ENCODE results near the gene SYK.

SYK gene

DNA sequence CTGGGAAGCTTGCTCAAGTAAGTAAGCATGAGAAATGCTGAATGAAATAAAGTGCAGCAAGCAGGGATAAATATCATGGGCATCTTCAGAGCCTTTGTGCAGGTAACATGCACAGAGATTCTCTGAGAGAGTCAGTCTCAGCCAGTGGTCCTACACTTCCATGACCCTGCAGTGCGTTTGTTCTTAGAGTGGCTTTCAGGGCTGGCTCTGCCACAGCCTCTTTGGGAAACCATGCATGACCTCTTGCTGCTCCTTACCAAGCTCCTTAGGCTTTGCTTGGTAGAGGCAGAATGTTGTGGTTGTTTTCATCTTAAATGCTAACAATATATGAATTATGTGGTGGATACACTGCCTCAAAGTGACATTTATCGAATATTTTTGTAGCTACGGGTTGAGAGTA lies 5.4 kb downstream of the SYK start:
- no peak overlapping the region for H3K27ac ChIP-seq
- TF ChIP-seq ZFX (IDR thresholded peaks at IDR 0.05; ENCODE audit: borderline replicate concordance) = no peak
- TF ChIP-seq, protein P1, sequence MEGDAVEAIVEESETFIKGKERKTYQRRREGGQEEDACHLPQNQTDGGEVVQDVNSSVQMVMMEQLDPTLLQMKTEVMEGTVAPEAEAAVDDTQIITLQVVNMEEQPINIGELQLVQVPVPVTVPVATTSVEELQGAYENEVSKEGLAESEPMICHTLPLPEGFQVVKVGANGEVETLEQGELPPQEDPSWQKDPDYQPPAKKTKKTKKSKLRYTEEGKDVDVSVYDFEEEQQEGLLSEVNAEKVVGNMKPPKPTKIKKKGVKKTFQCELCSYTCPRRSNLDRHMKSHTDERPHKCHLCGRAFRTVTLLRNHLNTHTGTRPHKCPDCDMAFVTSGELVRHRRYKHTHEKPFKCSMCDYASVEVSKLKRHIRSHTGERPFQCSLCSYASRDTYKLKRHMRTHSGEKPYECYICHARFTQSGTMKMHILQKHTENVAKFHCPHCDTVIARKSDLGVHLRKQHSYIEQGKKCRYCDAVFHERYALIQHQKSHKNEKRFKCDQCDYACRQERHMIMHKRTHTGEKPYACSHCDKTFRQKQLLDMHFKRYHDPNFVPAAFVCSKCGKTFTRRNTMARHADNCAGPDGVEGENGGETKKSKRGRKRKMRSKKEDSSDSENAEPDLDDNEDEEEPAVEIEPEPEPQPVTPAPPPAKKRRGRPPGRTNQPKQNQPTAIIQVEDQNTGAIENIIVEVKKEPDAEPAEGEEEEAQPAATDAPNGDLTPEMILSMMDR (IDR thresholded peaks at IDR 0.05) = no peak

DNA sequence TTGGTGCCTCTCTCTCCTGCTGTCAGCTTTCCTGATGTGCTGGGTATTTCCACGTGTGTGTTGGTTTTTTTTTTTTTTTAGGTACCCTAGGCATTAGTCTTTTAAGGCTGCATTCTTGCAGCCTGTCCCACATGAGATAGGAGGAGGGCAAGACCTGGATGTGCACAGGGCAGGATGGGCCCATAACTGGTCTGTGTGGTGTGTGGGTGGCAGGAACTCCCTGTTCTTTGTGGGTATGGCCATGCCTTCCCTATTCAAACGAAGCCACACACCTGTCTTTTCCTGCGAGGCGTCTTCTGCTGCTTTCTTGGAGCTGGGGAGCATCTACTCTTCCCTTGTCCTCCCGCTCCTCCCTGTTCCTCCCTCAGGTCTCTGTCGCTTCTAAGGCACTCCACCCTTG lies 6.8 kb downstream of the SYK start:
- no peak for TF ChIP-seq ZFX (IDR thresholded peaks at IDR 0.05; ENCODE audit: borderline replicate concordance)
- TF ChIP-seq, protein P1 (IDR thresholded peaks at IDR 0.05) = no peak
- H3K27ac ChIP-seq = no peak overlapping the region

DNA sequence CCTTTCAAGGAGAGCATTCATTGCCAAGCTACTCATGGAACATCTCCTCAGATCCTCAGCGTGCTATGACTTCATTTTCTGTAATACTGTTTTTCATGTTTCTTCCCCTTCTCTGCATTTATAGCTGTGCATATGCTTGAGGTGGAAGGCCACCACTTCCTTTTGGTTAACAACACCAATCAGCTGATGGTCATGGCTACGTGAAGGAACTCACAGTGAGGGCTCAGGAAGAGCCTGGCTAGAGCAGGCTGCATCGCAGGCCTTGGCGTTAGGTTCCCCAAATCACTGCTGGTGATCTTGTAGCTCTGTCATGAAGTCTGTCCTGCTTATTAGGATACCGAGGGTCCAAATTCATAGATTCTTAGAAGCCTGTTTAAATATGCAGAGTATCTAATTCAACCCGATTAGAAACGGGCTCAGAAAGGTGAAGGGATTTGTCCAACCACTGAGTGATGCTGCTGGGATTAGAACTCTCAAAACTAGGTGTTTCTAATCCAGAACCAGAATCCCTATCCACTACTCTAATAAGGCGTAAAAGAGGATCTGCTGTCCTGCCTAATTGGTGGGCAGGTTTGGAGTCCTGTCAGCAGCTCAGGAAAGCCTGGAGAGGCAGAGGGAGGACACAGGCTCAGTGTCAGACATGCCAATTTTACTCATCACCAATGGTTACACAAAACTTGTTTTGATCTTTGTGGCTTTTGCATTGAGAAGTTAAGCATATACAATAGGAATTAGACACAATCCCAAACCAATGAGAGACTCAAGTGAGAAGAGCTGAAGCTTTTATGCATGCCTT lies 7.5 kb downstream of the SYK start:
- no peak overlapping the region for H3K27ac ChIP-seq

DNA sequence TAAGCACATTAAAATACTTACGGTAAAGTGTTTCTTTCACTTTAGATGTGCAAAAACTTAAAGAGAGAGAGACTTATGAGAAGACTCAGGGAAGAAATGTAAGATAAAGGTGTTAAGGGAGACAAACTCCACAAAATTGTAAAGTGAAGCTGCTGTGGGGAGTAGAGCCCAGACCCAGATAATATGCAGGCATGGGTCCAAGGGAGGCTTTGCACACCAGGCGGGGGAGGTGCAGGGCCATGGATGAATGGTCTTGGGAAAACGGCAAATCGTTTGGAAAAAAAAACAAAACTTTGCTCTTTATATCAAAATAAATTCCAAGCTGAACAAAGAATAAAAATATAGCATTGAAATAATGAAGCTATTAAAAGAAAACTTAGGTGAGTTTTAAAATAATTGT lies 9.1 kb downstream of the SYK start:
- no peak overlapping the region for H3K27ac ChIP-seq
- TF ChIP-seq, protein P1 (IDR thresholded peaks at IDR 0.05) = no peak
- no peak for TF ChIP-seq ZFX (IDR thresholded peaks at IDR 0.05; ENCODE audit: borderline replicate concordance)

More for the DNA sequence above, 7.5 kb downstream of the SYK start:
- TF ChIP-seq ZFX (IDR thresholded peaks at IDR 0.05; ENCODE audit: borderline replicate concordance) = no peak

DNA sequence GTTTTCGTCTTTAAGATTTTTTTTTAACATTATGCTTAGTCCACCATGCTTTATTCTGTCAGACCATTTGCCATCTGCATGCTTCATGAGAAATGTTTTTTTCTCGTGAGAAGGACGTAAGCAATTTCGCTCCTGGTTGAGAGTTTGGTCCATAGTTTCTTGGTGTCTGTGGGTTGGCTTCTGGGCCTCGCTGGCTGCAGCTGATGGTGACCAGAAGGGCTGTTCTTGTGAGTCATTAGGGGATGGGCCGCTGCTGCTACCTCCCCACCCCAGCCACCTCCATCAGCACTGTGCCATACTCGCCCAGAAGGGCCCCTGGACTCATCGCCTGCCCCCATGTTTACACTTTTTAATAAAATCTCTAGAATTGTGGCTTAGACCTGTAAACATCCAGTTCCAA lies 11.4 kb downstream of the SYK start:
- H3K27ac ChIP-seq = no peak overlapping the region
- TF ChIP-seq, protein P1 (IDR thresholded peaks at IDR 0.05) = no peak
- TF ChIP-seq ZFX (IDR thresholded peaks at IDR 0.05; ENCODE audit: borderline replicate concordance) = no peak

DNA sequence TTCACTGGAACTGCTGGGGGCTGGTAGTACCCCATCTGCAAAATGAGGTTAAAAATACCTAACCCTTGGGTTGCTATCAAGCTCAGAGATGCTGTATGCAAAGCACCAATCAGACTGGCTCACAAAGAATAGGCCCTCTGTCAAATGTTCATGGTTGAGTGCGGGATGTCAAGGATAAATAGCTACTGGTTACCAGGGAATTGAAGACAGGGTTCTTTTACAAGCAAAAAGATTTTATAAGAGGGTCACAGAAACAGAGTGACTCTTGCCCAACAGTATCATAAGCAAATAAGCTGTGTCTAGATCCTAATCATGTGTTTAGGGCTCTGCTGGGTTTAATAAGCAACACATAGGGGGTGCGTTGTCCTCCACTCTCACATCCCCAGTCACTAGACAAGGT lies 11.9 kb downstream of the SYK start:
- H3K27ac ChIP-seq = no peak overlapping the region
- no peak for TF ChIP-seq ZFX (IDR thresholded peaks at IDR 0.05; ENCODE audit: borderline replicate concordance)
- TF ChIP-seq, protein P1 (IDR thresholded peaks at IDR 0.05) = no peak

DNA sequence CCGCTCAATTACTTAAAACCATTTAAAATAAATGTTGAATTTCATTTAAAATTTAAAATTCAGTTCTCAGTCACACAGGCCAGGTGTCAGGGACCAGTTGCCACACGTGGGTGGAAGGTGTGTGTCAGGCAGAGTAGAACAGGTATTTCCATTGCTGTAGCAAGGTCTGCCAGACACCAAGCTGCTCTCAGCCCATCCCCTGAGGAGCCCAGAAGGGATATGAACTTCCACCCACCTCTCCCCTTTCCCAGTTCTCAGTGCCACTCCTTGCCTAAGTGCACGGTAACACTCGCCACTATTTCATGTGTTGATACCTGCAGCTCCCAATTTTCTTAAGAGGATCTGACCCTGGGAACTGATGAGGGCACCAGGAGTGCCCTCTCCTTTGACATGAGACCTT lies 12.7 kb downstream of the SYK start:
- no peak overlapping the region for H3K27ac ChIP-seq

More for the DNA sequence above, 12.7 kb downstream of the SYK start:
- TF ChIP-seq, protein P1 (IDR thresholded peaks at IDR 0.05) = no peak
- no peak for TF ChIP-seq ZFX (IDR thresholded peaks at IDR 0.05; ENCODE audit: borderline replicate concordance)
